Calu3 (cell line): ENCODE data around the gene FOXF2. TPM values are rescaled to one million over a fixed set of nuclear protein-coding genes. Genes with fewer than 3 reads are reported as not detected.

Experiments
- BruUV-seq: library from RNA; stranded (reverse); fragments of 400-500 nt; replicated peaks from 2 replicates; lab custom pipeline; 2021; lab: Mats Ljungman, UMichigan
- CTCF ChIA-PET: fragments of 300-600 bp; sonication (Branson Sonifier 250); formaldehyde crosslinking; loops from one replicate; lab custom pipeline; 2022; ENCODE audit warnings: antibody characterized with exemption; lab: Charles Lee
- DNase-seq: peaks from one replicate; pipeline ENCODE4 v3.0.0; 2022
- H3K27ac Mint-ChIP-seq: one replicate; pipeline ENCODE4 v1.8.0; 2022; ENCODE audit warnings: mixed read lengths; ENCODE audit not compliant: unreplicated experiment
- H3K27me3 Mint-ChIP-seq: one replicate; pipeline ENCODE4 v1.8.0; 2022; ENCODE audit warnings: mixed read lengths; ENCODE audit not compliant: unreplicated experiment
- H3K36me3 Mint-ChIP-seq: one replicate; pipeline ENCODE4 v1.8.0; 2022; ENCODE audit warnings: mild to moderate bottlenecking, moderate library complexity, mixed read lengths; ENCODE audit not compliant: insufficient read depth, unreplicated experiment
- H3K4me1 Mint-ChIP-seq: one replicate; pipeline ENCODE4 v1.8.0; 2022; ENCODE audit warnings: mild to moderate bottlenecking, low read depth, mixed read lengths; ENCODE audit not compliant: unreplicated experiment
- H3K4me3 Mint-ChIP-seq: one replicate; pipeline ENCODE4 v1.8.0; 2022; ENCODE audit warnings: mild to moderate bottlenecking, low read depth, moderate library complexity, mixed read lengths; ENCODE audit not compliant: unreplicated experiment
- H3K9me3 Mint-ChIP-seq: one replicate; pipeline ENCODE4 v1.8.0; 2022; ENCODE audit warnings: low read depth, mixed read lengths; ENCODE audit not compliant: unreplicated experiment
- CTCF ChIP-seq: fragments of 200-600 bp; IDR thresholded peaks from one replicate; pipeline ENCODE4 v1.8.0; 2022; ENCODE audit warnings: antibody characterized with exemption; ENCODE audit not compliant: unreplicated experiment
- intact Hi-C: fragments of 100-400 bp; cut with micrococcal nuclease; formaldehyde crosslinking; loops from one replicate; pipeline ENCODE4 v1.10.0; 2022; ENCODE audit not compliant: unreplicated experiment
- total RNA-seq: library from RNA; stranded (reverse); gene quantifications from 2 replicates; pipeline ENCODE4 v1.2.3, GENCODE V29; 2022

FOXF2 gene
- total RNA-seq, 1 experiment from 2014 or later: 0.14 TPM

GRCh38 chr6:1388630-1389368 is 577 bp upstream of the FOXF2 start:
- H3K9me3 Mint-ChIP-seq: no peaks in the 10 kb centered on the region
- H3K27me3 Mint-ChIP-seq: peaks cover 79% of the 10 kb centered on the region
- H3K36me3 Mint-ChIP-seq: peaks cover 6% of the 10 kb centered on the region
- peak overlapping the region; percentile 67 for H3K4me3 Mint-ChIP-seq
- intact Hi-C loops: no loop called here
- peak overlapping the region; percentile 76 for H3K27ac Mint-ChIP-seq
- no TSS peak for BruUV-seq
- CTCF ChIA-PET: no interaction called here
- TF ChIP-seq CTCF: no peak
- no peak for DNase-seq
- no peaks in the 10 kb centered on the region for H3K4me1 Mint-ChIP-seq

- Mint-ChIP-seq H3K36me3 (peaks cover 6% of the 10 kb centered on the region), H3K9me3 (no peaks in the 10 kb centered on the region), H3K4me1 (no peaks in the 10 kb centered on the region), H3K27me3 (peaks cover 81% of the 10 kb centered on the region), H3K4me3 (peak overlapping the region; percentile 67), H3K27ac (no peak overlapping the region)
- intact Hi-C loops: loop anchor here (10.0 kb wide), 1 partner anchor 596 kb away; no protein-coding TSS in a partner anchor
- DNase-seq: no peak
- CTCF ChIA-PET: no interaction called here
- no TSS peak for BruUV-seq
- no peak for TF ChIP-seq CTCF
These were observed 963 bp downstream of the FOXF2 start for GRCh38 chr6:1390133-1390945.

DNA sequence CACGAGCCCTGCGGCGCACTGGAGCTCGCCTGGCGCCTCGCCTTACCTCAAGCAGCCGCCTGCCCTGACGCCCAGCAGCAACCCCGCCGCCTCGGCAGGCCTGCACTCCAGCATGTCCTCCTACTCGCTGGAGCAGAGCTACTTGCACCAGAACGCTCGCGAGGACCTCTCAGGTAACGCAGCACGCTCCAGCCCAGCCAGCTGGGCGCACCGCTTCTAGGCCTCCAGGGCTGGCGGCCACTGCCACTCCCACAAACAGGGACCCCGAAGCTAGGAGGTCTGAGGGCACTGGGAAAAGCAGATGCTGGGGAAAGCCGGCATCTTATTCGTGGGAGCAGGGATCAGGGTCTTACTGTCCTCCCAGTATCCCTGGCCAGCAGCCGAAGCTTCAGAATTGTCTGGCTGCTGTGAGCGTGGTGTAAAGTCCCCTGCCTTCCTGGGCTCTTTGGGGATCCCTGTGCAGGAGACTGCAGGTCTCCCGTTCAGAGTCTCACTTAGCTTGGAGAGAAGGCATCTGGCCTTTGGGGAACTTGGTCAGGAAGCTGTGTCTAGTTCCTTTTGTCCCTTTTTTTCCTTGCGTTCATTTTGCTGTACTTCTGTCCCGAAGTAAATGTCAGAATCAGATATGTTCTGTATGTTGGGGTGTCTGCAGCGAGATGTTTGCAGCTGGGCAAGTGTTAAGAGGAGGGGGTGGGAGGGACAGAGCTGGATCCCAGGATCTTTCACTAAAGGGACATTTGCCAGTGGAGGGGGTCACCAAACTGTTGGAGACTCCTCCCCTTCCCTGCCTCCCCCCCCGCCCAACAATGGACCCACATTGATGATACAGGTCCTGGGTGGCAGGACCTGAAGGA is 1.8 kb downstream of the FOXF2 start:
- TF ChIP-seq CTCF: no peak
- DNase-seq: no peak
- Mint-ChIP-seq H3K4me3 (peak overlapping the region; percentile 67), H3K36me3 (peaks cover 6% of the 10 kb centered on the region), H3K4me1 (no peaks in the 10 kb centered on the region), H3K27me3 (peaks cover 85% of the 10 kb centered on the region), H3K27ac (no peak overlapping the region), H3K9me3 (no peaks in the 10 kb centered on the region)
- intact Hi-C loops: loop anchor here (10.0 kb wide), 1 partner anchor 596 kb away; no protein-coding TSS in a partner anchor
- no TSS peak for BruUV-seq
- CTCF ChIA-PET: no interaction called here

DNA sequence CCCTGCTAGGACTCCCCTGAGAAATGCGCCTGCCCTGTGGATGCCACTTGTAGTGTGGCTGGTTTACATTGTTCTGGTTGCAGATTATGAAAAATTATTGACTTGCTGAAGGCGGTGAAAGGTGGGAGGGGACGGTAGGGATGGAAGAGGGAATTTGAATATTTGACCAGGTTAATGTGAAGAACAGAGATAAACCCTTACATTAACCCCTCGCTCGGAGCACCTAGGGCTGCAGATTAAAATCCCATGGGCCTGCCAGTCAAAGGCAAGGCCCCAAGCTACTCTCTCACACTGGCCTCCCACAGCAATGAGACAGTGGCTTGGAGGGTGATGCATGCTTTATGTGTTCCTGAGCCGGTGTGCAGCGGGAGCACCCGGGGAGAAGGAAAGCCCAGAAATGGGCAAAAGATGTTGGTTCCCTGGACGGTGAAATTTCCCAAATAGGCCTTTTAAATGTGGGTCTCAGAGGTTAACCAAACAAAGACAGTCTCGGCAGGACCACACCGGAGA is 2.5 kb downstream of the FOXF2 start:
- Mint-ChIP-seq H3K27me3 (peaks cover 88% of the 10 kb centered on the region), H3K4me3 (no peak overlapping the region), H3K4me1 (no peaks in the 10 kb centered on the region), H3K36me3 (peaks cover 6% of the 10 kb centered on the region), H3K27ac (no peak overlapping the region), H3K9me3 (no peaks in the 10 kb centered on the region)
- no peak for TF ChIP-seq CTCF
- no TSS peak for BruUV-seq
- DNase-seq: no peak
- intact Hi-C loops: loop anchor here (10.0 kb wide), 1 partner anchor 597 kb away; no protein-coding TSS in a partner anchor
- CTCF ChIA-PET: no interaction called here
